SK-N-SH (cell line): ENCODE measurements around the gene LIN7A. TPM values are rescaled to one million over a fixed set of nuclear protein-coding genes. Genes with fewer than 3 reads are reported as not detected.

Experiments used
- CTCF ChIA-PET: fragments of 300-600, 350-600 bp; formaldehyde crosslinking; extraction: SDS; loops from one replicate; lab custom pipeline; 2021; lab: Yijun Ruan, JAX
- POLR2A ChIA-PET: fragments of 350-600 bp; sonication (Branson Sonifier 250); formaldehyde crosslinking; extraction: SDS; loops from one replicate; lab custom pipeline; 2020; ENCODE audit warnings: antibody characterized with exemption, inconsistent platforms; lab: Yijun Ruan, JAX
- DNase-seq: peaks from one replicate; pipeline ENCODE4 v3.0.0; 2012
- H2AFZ ChIP-seq: fragments of 200-600 bp; sonication (generic); 2 replicates; pipeline ENCODE4 v1.8.1; 2016; ENCODE audit warnings: antibody characterized with exemption, mild to moderate bottlenecking, low read depth
- H3F3A ChIP-seq: fragments of 200-600 bp; sonication (generic); replicated peaks from 2 replicates; pipeline ENCODE3; 2016; ENCODE audit warnings: antibody characterized with exemption, mild to moderate bottlenecking; ENCODE audit not compliant: insufficient read depth
- H3K27ac ChIP-seq, 2 experiments: fragments of 200-500 bp in 1 of 2; fragments of 200-600 bp in 1 of 2; sonication (Bioruptor generic) in 1 of 2; sonication (generic), shearing (Covaris generic) in 1 of 2; 2 replicates each; pipeline versions ENCODE4 v1.5.1 to v1.6.1; 2014 to 2016; ENCODE audit warnings: low read depth in 2 of 2, inconsistent platforms in 1 of 2, low read length in 1 of 2, mild to moderate bottlenecking in 1 of 2, mixed read lengths in 1 of 2
- H3K27me3 ChIP-seq: fragments of 200-600 bp; sonication (generic), shearing (Covaris generic); 2 replicates; pipeline ENCODE4 v1.6.1; 2016; ENCODE audit warnings: mixed run types; ENCODE audit not compliant: insufficient read depth
- H3K36me3 ChIP-seq, 2 experiments: fragments of 200-500 bp in 1 of 2; fragments of 200-600 bp in 1 of 2; sonication (Bioruptor generic) in 1 of 2; sonication (generic) in 1 of 2; replicated peaks in 1 of 2; 2 replicates each; pipeline versions ENCODE3 to v1.5.1; 2014 to 2016; ENCODE audit warnings: low read length in 1 of 2, mild to moderate bottlenecking in 1 of 2; ENCODE audit not compliant: insufficient read depth in 2 of 2, control insufficient read depth in 1 of 2
- H3K4me1 ChIP-seq, 2 experiments: fragments of 200-500 bp in 1 of 2; fragments of 200-600 bp in 1 of 2; sonication (Bioruptor generic) in 1 of 2; sonication (generic), shearing (Covaris generic) in 1 of 2; 2 replicates each; pipeline versions ENCODE4 v1.5.1 to v1.6.1; 2014 to 2016; ENCODE audit warnings: low read depth in 1 of 2, low read length in 1 of 2, mixed run types in 1 of 2; ENCODE audit not compliant: insufficient read depth in 2 of 2, control insufficient read depth in 1 of 2
- H3K4me2 ChIP-seq: fragments of 200-600 bp; sonication (generic), shearing (Covaris generic); 2 replicates; pipeline ENCODE4 v1.6.1; 2017; ENCODE audit warnings: mixed run types
- H3K4me3 ChIP-seq, 2 experiments: fragments of 200-500 bp in 1 of 2; fragments of 200-600 bp in 1 of 2; sonication (Bioruptor generic) in 1 of 2; sonication (generic), shearing (Covaris generic) in 1 of 2; 2 replicates each; pipeline versions ENCODE4 v1.5.1 to v1.8.1; 2014 to 2016; ENCODE audit warnings: low read depth in 2 of 2, inconsistent platforms in 1 of 2, low read length in 1 of 2, mild to moderate bottlenecking in 1 of 2, mixed read lengths in 1 of 2, moderate library complexity in 1 of 2
- H3K79me2 ChIP-seq: fragments of 200-600 bp; sonication (generic); 2 replicates; pipeline ENCODE4 v1.8.1; 2017; ENCODE audit warnings: mild to moderate bottlenecking; ENCODE audit not compliant: insufficient read depth
- H3K9ac ChIP-seq: fragments of 200-600 bp; sonication (generic); 2 replicates; pipeline ENCODE4 v1.6.1; 2017; ENCODE audit warnings: mixed run types
- H3K9me2 ChIP-seq: fragments of 200-600 bp; sonication (generic); 2 replicates; pipeline ENCODE4 v1.6.1; 2017; ENCODE audit warnings: mixed run types
- H3K9me3 ChIP-seq: fragments of 200-600 bp; sonication (generic); 2 replicates; pipeline ENCODE4 v1.6.1; 2017; ENCODE audit warnings: mixed run types, mild to moderate bottlenecking, moderate library complexity
- H4K20me1 ChIP-seq: fragments of 200-600 bp; sonication (generic); 2 replicates; pipeline ENCODE4 v1.6.1; 2017; ENCODE audit warnings: mild to moderate bottlenecking, mixed run types; ENCODE audit not compliant: insufficient read depth
- CHD2 ChIP-seq: fragments of 150-350 bp; IDR thresholded peaks from 2 replicates; pipeline ENCODE4 v1.6.1; 2018; ENCODE audit warnings: low read length; ENCODE audit not compliant: partially characterized antibody
- ELF1 ChIP-seq: IDR thresholded peaks from 2 replicates; pipeline ENCODE4 v1.4.0; 2012
- FOXJ3 ChIP-seq: sonication (generic); formaldehyde crosslinking; IDR thresholded peaks from 2 replicates; pipeline ENCODE4 v1.5.1; 2020; ENCODE audit warnings: mild to moderate bottlenecking, missing genetic modification reagents
- FOXM1 ChIP-seq: IDR thresholded peaks from 2 replicates; pipeline ENCODE4 v1.4.0; 2012; ENCODE audit warnings: low read depth, mild to moderate bottlenecking
- GABPA ChIP-seq: IDR thresholded peaks from 2 replicates; pipeline ENCODE4 v1.4.0; 2012; ENCODE audit warnings: low read depth, mild to moderate bottlenecking
- GATA2 ChIP-seq: sonication (generic); formaldehyde crosslinking; IDR thresholded peaks from 2 replicates; pipeline ENCODE4 v1.5.0; 2020; ENCODE audit warnings: mild to moderate bottlenecking, missing genetic modification reagents
- JUND ChIP-seq: IDR thresholded peaks from 2 replicates; pipeline ENCODE4 v1.4.0; 2012
- NFIC ChIP-seq: IDR thresholded peaks from 2 replicates; pipeline ENCODE4 v1.4.0; 2012; ENCODE audit warnings: borderline replicate concordance
- NRF1 ChIP-seq: IDR thresholded peaks from 2 replicates; pipeline ENCODE4 v1.6.1; 2012; ENCODE audit warnings: low read depth, mild to moderate bottlenecking, low read length
- POLR2AphosphoS5 ChIP-seq: IDR thresholded peaks from 2 replicates; pipeline ENCODE4 v1.6.1; 2012; ENCODE audit warnings: low read depth, low read length
- RAD21 ChIP-seq: IDR thresholded peaks from 2 replicates; pipeline ENCODE4 v1.6.1; 2012; ENCODE audit warnings: mild to moderate bottlenecking, low read length
- RCOR1 ChIP-seq: fragments of 150-350 bp; IDR thresholded peaks from 2 replicates; pipeline ENCODE4 v1.6.1; 2017; ENCODE audit warnings: antibody characterized with exemption, low read length
- RFX5 ChIP-seq: IDR thresholded peaks from 2 replicates; pipeline ENCODE4 v1.6.1; 2012; ENCODE audit warnings: mild to moderate bottlenecking, improper control_type of control experiment, low read length
- RXRA ChIP-seq: IDR thresholded peaks from 2 replicates; pipeline ENCODE4 v1.4.0; 2012; ENCODE audit warnings: low read depth, mild to moderate bottlenecking, borderline replicate concordance
- SMC3 ChIP-seq: IDR thresholded peaks from 2 replicates; pipeline ENCODE4 v1.6.1; 2012; ENCODE audit warnings: low read depth, low read length, improper control_type of control experiment
- TAF1 ChIP-seq: IDR thresholded peaks from 2 replicates; pipeline ENCODE4 v1.6.1; 2012; ENCODE audit warnings: low read depth, mild to moderate bottlenecking, low read length, moderate library complexity, borderline replicate concordance
- TEAD4 ChIP-seq: IDR thresholded peaks from 2 replicates; pipeline ENCODE4 v1.4.0; 2012; ENCODE audit warnings: mild to moderate bottlenecking, borderline replicate concordance; ENCODE audit not compliant: insufficient read depth
- WGBS: methylation state at CpG from one replicate; pipeline ENCODE4 v1.1.6; 2017; ENCODE audit warnings: low lambda C conversion rate; 5-methylcytosine and 5-hydroxymethylcytosine counted together
- polyA plus RNA-seq, 3 experiments: library from polyadenylated mRNA; depleted of rRNA; stranded (reverse); fragments of >200 nt; gene quantifications; 2 replicates each; pipeline ENCODE4 v1.2.3, GENCODE V29; 2012
- TF ChIP-seq, protein P1 (sequence below): fragments of 200-600 bp; sonication (generic); IDR thresholded peaks from 2 replicates; pipeline ENCODE4 v1.6.1; 2017; ENCODE audit warnings: antibody characterized with exemption, mild to moderate bottlenecking, moderate library complexity
- TF ChIP-seq, protein P2 (sequence below): fragments of 150-350 bp; IDR thresholded peaks from 2 replicates; pipeline ENCODE4 v1.6.1; 2016; ENCODE audit warnings: mild to moderate bottlenecking, low read depth, low read length
- TF ChIP-seq, protein P3 (sequence below): IDR thresholded peaks from 2 replicates; pipeline ENCODE4 v1.6.1; 2012; ENCODE audit warnings: mild to moderate bottlenecking, low read depth, low read length, moderate library complexity
- TF ChIP-seq, protein P4 (sequence below): fragments of 150-350 bp; IDR thresholded peaks from 2 replicates; pipeline ENCODE4 v1.6.1; 2017; ENCODE audit warnings: antibody characterized with exemption, low read length, low read depth, borderline replicate concordance

Gene LIN7A
- polyA plus RNA-seq, 1 of the 3 experiments (the other 2 are of a cell fraction): not detected

DNA sequence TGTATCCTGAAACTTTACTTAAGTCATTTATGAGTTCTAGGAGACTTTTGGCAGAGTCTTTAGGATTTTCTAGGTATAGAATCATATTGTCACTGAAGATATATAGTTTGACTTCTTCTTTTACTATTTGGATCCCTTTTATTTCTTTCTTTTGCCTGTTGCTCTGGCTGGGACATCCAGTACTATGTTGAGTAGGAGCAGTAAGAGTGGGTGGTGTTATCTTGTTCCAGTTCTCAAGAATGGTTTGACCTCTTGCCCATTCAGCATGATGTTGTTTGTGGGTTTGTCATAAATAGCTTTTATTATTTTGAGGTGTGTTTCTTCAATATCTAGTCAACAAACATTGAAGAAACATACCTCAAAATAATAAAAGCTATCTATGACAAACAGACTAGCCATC lies 35.0 kb downstream of the LIN7A start:
- ChIA-PET CTCF (no interaction called here), POLR2A (no interaction called here)
- DNase-seq: no peak
- no peaks in the 10 kb centered on the region for H3K36me3 ChIP-seq
- H3K4me2 ChIP-seq: no peak overlapping the region
- no peaks in the 10 kb centered on the region for H3K9me2 ChIP-seq
- H3K79me2 ChIP-seq: no peaks in the 10 kb centered on the region
- no peak for TF ChIP-seq POLR2AphosphoS5
- no peak for TF ChIP-seq TEAD4
- TF ChIP-seq SMC3: no peak
- no peak for TF ChIP-seq JUND
- TF ChIP-seq RFX5: no peak
- no peak for TF ChIP-seq GATA2 (CRISPR knock-in tag)
- no peak for TF ChIP-seq FOXJ3
- no peak overlapping the region for H3K9ac ChIP-seq
- no peak overlapping the region for H2AFZ ChIP-seq
- no peak overlapping the region for H3K27ac ChIP-seq
- no peaks in the 10 kb centered on the region for H3F3A ChIP-seq
- H3K4me1 ChIP-seq: no peaks in the 10 kb centered on the region
- H3K9me3 ChIP-seq: no peaks in the 10 kb centered on the region
- no peaks in the 10 kb centered on the region for H3K27me3 ChIP-seq
- no peaks in the 10 kb centered on the region for H4K20me1 ChIP-seq
- H3K4me3 ChIP-seq: no peak overlapping the region

DNA sequence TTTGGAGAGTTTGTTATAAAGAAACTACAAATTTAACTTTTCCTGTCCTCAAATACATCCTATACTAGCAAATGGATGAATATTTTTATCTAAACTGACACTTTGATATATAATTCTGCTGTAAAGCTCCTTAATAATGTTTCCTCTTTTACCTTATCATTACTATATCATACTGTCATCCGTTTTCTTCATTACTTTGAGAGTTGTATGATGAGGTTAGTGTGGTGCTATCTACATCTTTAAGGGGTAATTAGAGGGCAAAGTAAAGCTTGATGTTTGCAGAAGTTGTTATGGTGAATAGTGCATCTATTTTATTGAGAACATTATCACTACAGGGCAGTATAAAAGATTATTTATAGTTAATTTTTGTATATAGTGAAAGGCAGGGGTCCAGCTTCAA lies 36.1 kb downstream of the LIN7A start:
- Histone ChIP-seq H3K36me3 (no peaks in the 10 kb centered on the region), H4K20me1 (no peaks in the 10 kb centered on the region), H3K4me2 (no peak overlapping the region), H3F3A (no peaks in the 10 kb centered on the region), H3K79me2 (no peaks in the 10 kb centered on the region), H2AFZ (no peak overlapping the region), H3K9me3 (no peaks in the 10 kb centered on the region), H3K9me2 (no peaks in the 10 kb centered on the region), H3K4me3 (no peak overlapping the region), H3K4me1 (no peaks in the 10 kb centered on the region), H3K27me3 (0 out of 2 replicates have a peak, but pooled peaks cover 5% of the 10 kb centered on the region), H3K27ac (no peak overlapping the region), H3K9ac (no peak overlapping the region)
- TF ChIP-seq FOXM1 (no peak), GATA2 (CRISPR knock-in tag) (no peak), CHD2 (no peak), POLR2AphosphoS5 (no peak), RCOR1 (no peak), GABPA (no peak), SMC3 (no peak), RFX5 (no peak), RXRA (no peak), TAF1 (no peak), ELF1 (no peak), NRF1 (no peak), RAD21 (no peak), NFIC (no peak)
- TF ChIP-seq, protein P1, sequence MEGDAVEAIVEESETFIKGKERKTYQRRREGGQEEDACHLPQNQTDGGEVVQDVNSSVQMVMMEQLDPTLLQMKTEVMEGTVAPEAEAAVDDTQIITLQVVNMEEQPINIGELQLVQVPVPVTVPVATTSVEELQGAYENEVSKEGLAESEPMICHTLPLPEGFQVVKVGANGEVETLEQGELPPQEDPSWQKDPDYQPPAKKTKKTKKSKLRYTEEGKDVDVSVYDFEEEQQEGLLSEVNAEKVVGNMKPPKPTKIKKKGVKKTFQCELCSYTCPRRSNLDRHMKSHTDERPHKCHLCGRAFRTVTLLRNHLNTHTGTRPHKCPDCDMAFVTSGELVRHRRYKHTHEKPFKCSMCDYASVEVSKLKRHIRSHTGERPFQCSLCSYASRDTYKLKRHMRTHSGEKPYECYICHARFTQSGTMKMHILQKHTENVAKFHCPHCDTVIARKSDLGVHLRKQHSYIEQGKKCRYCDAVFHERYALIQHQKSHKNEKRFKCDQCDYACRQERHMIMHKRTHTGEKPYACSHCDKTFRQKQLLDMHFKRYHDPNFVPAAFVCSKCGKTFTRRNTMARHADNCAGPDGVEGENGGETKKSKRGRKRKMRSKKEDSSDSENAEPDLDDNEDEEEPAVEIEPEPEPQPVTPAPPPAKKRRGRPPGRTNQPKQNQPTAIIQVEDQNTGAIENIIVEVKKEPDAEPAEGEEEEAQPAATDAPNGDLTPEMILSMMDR: no peak
- TF ChIP-seq, protein P2, sequence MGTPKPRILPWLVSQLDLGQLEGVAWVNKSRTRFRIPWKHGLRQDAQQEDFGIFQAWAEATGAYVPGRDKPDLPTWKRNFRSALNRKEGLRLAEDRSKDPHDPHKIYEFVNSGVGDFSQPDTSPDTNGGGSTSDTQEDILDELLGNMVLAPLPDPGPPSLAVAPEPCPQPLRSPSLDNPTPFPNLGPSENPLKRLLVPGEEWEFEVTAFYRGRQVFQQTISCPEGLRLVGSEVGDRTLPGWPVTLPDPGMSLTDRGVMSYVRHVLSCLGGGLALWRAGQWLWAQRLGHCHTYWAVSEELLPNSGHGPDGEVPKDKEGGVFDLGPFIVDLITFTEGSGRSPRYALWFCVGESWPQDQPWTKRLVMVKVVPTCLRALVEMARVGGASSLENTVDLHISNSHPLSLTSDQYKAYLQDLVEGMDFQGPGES: no peak
- TF ChIP-seq, protein P3, sequence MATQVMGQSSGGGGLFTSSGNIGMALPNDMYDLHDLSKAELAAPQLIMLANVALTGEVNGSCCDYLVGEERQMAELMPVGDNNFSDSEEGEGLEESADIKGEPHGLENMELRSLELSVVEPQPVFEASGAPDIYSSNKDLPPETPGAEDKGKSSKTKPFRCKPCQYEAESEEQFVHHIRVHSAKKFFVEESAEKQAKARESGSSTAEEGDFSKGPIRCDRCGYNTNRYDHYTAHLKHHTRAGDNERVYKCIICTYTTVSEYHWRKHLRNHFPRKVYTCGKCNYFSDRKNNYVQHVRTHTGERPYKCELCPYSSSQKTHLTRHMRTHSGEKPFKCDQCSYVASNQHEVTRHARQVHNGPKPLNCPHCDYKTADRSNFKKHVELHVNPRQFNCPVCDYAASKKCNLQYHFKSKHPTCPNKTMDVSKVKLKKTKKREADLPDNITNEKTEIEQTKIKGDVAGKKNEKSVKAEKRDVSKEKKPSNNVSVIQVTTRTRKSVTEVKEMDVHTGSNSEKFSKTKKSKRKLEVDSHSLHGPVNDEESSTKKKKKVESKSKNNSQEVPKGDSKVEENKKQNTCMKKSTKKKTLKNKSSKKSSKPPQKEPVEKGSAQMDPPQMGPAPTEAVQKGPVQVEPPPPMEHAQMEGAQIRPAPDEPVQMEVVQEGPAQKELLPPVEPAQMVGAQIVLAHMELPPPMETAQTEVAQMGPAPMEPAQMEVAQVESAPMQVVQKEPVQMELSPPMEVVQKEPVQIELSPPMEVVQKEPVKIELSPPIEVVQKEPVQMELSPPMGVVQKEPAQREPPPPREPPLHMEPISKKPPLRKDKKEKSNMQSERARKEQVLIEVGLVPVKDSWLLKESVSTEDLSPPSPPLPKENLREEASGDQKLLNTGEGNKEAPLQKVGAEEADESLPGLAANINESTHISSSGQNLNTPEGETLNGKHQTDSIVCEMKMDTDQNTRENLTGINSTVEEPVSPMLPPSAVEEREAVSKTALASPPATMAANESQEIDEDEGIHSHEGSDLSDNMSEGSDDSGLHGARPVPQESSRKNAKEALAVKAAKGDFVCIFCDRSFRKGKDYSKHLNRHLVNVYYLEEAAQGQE: no peak
- TF ChIP-seq, protein P4, sequence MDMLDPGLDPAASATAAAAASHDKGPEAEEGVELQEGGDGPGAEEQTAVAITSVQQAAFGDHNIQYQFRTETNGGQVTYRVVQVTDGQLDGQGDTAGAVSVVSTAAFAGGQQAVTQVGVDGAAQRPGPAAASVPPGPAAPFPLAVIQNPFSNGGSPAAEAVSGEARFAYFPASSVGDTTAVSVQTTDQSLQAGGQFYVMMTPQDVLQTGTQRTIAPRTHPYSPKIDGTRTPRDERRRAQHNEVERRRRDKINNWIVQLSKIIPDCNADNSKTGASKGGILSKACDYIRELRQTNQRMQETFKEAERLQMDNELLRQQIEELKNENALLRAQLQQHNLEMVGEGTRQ: no peak
- CTCF ChIA-PET: no interaction called here
- DNase-seq: no peak
- POLR2A ChIA-PET: no interaction called here
- WGBS: 0% methylated on average over 1 of the region's 1 CpG
